Stimulated activated CD4-positive, alpha-beta T cell treated with anti-CD3 and anti-CD28 coated beads, TNF-alpha, amount 100 ng/mL, for 48 hours (primary cell): ENCODE data around the gene TMTC2.

Experiments
- DNase-seq, 3 donors: peaks; one replicate each; pipeline ENCODE4 v3.0.0-alpha.2; 2020; ENCODE audit warnings: low read depth in 3 of 3

Gene TMTC2

DNA sequence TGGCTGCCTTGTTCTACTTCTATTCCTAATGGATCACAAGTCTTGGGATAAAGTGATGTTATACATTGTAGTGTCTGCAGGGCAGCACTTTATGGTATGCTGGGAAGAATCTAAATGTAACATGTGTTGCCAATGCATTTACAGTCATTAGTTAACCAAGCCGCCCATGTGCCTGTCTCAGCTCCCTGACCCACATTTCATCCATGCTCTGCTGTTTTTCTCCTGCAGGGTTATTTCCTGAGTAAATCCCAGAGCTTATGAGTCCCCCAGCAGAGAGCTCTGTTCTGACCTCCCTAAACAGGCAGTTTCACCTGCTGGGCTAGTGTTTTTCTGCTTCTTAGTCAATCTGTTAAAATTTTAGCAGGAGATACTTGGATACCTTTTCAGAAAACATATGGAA lies 4.4 kb upstream of the TMTC2 start:
- DNase-seq, result no peak

DNA sequence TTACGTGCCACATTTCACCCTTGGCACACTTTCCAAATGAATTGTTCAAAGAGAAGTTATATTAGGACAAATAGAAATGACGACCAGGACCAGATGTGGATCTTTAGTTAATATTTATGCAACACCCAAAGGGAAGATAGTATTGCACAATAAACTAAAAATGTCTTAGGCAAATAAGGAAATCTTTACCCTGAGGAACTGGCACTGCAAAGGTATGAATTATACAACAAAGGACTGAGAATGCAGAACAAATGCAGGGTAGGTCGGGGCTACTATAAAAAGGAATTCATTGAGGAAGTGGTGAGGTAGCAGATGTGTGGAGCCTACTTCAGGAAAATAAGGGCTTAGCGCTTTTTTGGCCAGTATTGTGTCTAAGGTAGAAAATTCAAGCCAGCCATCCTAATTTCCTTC lies 3.9 kb upstream of the TMTC2 start:
- DNase-seq, result no peak

DNA sequence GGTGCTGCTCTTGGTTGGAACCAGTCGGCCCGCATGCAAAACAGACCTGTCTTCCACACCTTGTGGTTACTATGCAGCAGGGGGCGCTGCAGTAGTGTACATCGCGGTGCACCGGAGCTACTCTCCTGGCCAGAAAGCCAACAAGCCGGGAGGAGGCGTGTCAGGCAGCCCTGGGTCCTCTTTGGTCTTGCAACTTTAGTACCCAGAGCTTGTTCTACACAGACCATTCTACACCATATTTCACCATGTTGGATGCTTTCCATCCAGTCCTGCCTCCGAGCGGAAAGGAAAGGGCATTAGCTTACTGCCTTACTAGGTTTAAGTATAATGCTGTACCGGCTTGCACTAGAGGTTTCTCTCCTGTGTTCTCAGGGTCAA lies 927 bp upstream of the TMTC2 start:
- peak; percentile 81 to 91 (median 87) for DNase-seq

GRCh38 chr12:82687021-82688011 lies 610 bp downstream of the TMTC2 start:
- peak; percentile 20 to 44 (median 44) for DNase-seq

GRCh38 chr12:82688035-82688501 lies 1.4 kb downstream of the TMTC2 start:
- no peak for DNase-seq

GRCh38 chr12:82688596-82688995 lies 1.9 kb downstream of the TMTC2 start:
- no peak for DNase-seq

DNA sequence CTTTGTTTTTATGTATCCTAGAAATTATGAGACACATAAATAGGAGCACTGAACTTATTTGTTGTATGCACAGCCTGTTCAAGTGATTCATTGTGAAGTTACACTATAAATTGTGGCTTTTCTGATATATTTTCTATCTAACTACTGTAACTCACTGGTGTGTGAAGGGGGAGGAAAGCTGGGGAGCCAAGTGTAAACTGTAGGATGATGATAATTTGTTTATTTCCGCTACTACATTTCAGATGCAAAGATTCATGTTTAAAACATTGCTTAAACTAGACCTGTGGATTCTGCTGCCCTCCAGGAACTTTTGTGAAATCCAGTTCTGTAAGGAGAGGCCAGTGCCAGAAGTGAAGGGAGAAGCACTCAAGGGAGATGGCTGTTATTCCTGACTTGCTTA lies 3.3 kb downstream of the TMTC2 start:
- no peak for DNase-seq

DNA sequence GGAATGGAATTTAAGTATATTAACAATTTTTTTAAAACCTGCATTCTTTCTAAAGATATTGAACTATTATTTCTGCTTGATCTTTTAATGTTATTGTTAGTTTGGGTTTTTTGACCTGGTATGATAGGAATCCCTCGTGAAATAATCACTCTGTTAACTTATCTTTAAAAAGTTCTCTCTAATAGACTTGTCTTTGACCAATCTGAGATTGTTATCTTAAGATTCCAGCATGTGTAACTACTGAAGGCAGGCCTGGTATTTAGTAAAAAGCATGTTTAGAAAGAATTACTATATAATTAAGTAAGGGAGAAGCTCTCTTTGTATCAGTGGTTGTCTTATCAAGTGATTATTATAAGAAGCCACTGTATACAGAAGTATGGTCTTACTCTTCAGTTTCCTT lies 4.8 kb downstream of the TMTC2 start:
- DNase-seq, result no peak

GRCh38 chr12:82694276-82694675 lies 7.6 kb downstream of the TMTC2 start:
- no peak for DNase-seq

GRCh38 chr12:82694970-82695369 lies 8.3 kb downstream of the TMTC2 start:
- no peak for DNase-seq

- no peak for DNase-seq
Observed at GRCh38 chr12:82695531-82695930, 8.8 kb downstream of the TMTC2 start.

GRCh38 chr12:82696543-82696942 lies 9.8 kb downstream of the TMTC2 start:
- DNase-seq, result no peak

DNA sequence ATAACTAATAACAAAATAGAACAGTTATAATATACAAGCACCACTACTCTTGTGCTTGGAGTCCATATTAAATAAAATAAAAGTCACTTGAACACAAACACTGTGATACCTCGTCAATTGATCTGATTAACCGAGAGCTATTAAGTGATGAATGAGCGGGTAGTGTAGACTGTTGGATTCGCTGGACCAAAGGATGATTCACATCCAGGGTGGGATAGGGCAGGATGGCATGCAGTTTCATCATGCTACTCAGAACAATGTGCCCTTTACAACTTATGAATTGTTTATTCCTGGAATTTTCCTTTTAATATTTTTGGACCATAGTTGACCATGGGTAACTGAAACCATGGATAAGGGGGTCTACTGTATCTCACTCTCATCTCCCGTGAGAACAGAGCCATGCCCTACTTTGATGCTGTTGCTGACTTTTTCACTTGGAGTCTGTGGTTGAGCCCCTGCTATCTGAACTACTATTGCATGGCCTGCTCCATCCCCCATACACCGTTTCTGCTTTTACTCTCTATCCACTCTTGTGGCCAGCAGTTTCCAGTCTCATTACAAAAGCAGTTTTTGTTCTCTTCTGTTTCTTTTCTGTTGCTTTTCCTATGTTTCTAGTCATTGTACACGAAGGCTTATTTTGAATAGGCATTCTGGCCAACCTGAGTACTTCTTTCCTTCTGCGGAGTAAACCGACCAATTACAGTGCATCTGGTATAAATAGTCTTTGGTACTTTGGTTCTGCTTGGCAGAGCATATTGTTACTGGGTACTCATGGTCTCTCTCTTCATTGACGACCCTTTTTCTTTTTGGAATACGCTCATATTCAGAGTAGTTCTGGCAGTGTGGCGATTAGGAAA lies 12.2 kb downstream of the TMTC2 start:
- no peak for DNase-seq

DNA sequence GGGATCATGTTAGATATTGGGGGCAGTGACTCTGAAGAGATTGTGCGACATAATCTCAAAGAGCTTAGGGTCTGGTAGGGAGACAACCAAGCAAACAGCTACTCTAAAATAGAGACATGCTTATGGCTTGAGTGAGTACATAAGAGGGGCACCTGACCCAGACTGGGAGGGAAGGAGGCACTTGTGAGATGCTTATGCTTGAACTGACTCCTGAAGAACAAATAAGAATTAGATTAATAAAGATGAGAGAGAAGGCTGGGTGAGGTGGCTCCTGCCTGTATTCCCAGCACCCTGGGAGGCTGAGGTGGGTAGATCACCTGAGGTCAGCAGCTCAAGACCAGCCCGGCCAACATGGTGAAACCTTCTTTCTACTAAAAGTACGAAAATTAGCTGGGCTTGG lies 19.1 kb downstream of the TMTC2 start:
- no peak for DNase-seq

- no peak for DNase-seq
Observed at GRCh38 chr12:82708061-82708879, 21.6 kb downstream of the TMTC2 start.

GRCh38 chr12:82709794-82710355 lies 23.2 kb downstream of the TMTC2 start:
- DNase-seq, result no peak

- no peak for DNase-seq
Observed at GRCh38 chr12:82710741-82711140, 24.0 kb downstream of the TMTC2 start.

GRCh38 chr12:82714427-82714826 lies 27.7 kb downstream of the TMTC2 start:
- no peak for DNase-seq

DNA sequence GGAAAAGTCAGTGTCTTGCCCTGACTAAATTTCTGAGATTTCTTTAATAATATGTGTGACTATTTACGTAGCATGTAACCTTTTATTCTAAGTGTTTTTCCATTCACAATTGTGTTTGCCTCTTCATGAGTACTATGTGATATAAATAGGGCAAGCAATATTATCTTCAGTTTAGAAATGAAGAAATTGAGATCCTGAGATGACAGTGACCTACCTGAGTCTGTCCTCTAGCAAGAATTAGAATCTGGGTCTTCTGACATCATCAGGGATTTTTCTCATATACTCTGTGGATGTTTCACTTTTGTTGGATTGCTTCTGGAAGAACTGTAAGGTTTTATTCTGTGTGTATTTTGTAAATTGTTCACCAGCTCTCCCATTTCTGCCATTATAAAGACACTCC lies 35.0 kb downstream of the TMTC2 start:
- DNase-seq, result no peak

DNA sequence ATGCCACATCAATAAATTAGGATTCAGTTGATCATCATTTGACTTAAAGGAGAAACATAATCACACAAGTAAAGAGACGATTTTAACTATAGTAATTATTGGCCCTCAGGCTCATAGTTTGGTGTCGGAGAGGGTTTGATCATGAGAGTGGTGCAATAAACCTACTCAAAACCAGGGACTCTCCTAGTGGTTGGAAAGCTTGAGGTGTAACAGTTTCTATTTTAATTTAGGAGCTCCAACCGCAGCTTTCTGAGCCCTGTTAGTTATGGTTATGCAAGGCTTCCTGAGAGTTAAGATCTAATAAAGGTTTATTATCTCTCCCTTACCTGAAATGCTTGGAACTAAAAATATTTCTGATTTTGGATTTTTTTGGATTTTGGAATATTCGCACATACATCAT lies 36.4 kb downstream of the TMTC2 start:
- DNase-seq, result no peak

GRCh38 chr12:82723891-82724290 lies 37.2 kb downstream of the TMTC2 start:
- DNase-seq, result no peak
